Progenitor cell of endocrine pancreas (in vitro differentiated cells): ENCODE measurements around the gene ASB13. TPM values are rescaled to one million over a fixed set of nuclear protein-coding genes. Genes with fewer than 3 reads are reported as not detected.

Experiments
- DNase-seq: peaks from one replicate; pipeline ENCODE4 v3.0.0; 2021; ENCODE audit warnings: low spot score; ENCODE audit not compliant: unreplicated experiment
- H3K27ac Mint-ChIP-seq: 2 replicates; pipeline ENCODE4 v1.8.0; 2021; ENCODE audit warnings: mild to moderate bottlenecking, moderate library complexity, mixed read lengths
- H3K27me3 Mint-ChIP-seq: 2 replicates; pipeline ENCODE4 v1.8.0; 2021; ENCODE audit warnings: mixed read lengths
- H3K36me3 Mint-ChIP-seq: 2 replicates; pipeline ENCODE4 v1.8.0; 2022; ENCODE audit warnings: mixed read lengths; ENCODE audit not compliant: insufficient read depth
- H3K4me1 Mint-ChIP-seq: 2 replicates; pipeline ENCODE4 v1.8.0; 2021; ENCODE audit warnings: low read depth, mixed read lengths
- H3K4me3 Mint-ChIP-seq: 2 replicates; pipeline ENCODE4 v1.8.0; 2021; ENCODE audit warnings: low read depth, mild to moderate bottlenecking, moderate library complexity, mixed read lengths
- H3K9me3 Mint-ChIP-seq: 2 replicates; pipeline ENCODE4 v1.8.0; 2021; ENCODE audit warnings: low read depth, mixed read lengths
- total RNA-seq: library from RNA; stranded (reverse); gene quantifications from 2 replicates; pipeline ENCODE4 v1.2.1, GENCODE V29; 2021
- TF ChIP-seq, protein P1 (sequence below): fragments of 200-600 bp; sonication (generic); IDR thresholded peaks from one replicate; pipeline ENCODE4 v1.5.0; 2021; ENCODE audit warnings: antibody characterized with exemption, mild to moderate bottlenecking; ENCODE audit not compliant: unreplicated experiment

The ASB13 gene
- total RNA-seq, 1 donor from 2014 or later = 11.1 TPM

GRCh38 chr10:5609952-5610616, 56.3 kb downstream of the ASB13 start:
- H3K4me1 Mint-ChIP-seq = peaks cover 13% of the 10 kb centered on the region
- no peaks in the 10 kb centered on the region for H3K36me3 Mint-ChIP-seq
- H3K27me3 Mint-ChIP-seq = no peaks in the 10 kb centered on the region
- peak overlapping the region; percentile 21 for H3K4me3 Mint-ChIP-seq
- TF ChIP-seq, protein P1, sequence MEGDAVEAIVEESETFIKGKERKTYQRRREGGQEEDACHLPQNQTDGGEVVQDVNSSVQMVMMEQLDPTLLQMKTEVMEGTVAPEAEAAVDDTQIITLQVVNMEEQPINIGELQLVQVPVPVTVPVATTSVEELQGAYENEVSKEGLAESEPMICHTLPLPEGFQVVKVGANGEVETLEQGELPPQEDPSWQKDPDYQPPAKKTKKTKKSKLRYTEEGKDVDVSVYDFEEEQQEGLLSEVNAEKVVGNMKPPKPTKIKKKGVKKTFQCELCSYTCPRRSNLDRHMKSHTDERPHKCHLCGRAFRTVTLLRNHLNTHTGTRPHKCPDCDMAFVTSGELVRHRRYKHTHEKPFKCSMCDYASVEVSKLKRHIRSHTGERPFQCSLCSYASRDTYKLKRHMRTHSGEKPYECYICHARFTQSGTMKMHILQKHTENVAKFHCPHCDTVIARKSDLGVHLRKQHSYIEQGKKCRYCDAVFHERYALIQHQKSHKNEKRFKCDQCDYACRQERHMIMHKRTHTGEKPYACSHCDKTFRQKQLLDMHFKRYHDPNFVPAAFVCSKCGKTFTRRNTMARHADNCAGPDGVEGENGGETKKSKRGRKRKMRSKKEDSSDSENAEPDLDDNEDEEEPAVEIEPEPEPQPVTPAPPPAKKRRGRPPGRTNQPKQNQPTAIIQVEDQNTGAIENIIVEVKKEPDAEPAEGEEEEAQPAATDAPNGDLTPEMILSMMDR = no peak
- H3K27ac Mint-ChIP-seq = peak overlapping the region; percentile 49
- DNase-seq = no peak
- no peaks in the 10 kb centered on the region for H3K9me3 Mint-ChIP-seq

DNA sequence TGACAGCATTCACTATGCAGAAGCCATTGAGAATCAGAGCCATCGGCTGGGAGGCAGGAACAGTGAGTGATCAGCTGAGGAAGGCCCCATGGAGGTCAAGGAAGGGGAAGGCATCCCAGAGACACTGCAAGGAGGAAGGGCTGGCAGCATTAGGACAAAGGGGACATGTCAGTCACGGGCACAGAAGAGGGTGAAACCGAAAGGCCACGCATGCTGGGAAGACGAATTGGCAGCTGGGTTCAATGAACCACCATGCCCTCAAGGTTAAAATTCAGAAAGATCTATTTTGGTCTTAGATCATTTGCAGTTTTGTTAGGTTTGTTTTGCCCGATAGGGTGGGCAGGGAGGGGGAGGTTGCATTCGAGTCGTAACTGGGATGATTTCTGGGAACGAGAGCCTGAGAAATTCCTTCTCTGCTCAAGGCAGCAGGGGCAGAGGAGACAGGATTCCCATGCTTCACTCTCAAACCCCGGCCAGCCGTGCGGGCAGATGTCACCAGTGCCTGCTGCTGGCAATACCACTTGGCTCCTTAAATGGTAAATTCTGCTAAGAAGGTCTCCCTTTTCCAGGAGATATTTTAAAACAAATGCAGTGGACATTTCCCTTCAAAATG, 57.7 kb downstream of the ASB13 start:
- no peak for DNase-seq
- H3K27me3 Mint-ChIP-seq = peaks cover 2% of the 10 kb centered on the region
- H3K36me3 Mint-ChIP-seq = no peaks in the 10 kb centered on the region
- H3K9me3 Mint-ChIP-seq = no peaks in the 10 kb centered on the region
- no peak overlapping the region for H3K27ac Mint-ChIP-seq
- no peak overlapping the region for H3K4me3 Mint-ChIP-seq
- TF ChIP-seq, protein P1 = no peak
- H3K4me1 Mint-ChIP-seq = peaks cover 11% of the 10 kb centered on the region

GRCh38 chr10:5607594-5607993, 58.8 kb downstream of the ASB13 start:
- H3K27ac Mint-ChIP-seq = no peak overlapping the region
- H3K4me3 Mint-ChIP-seq = no peak overlapping the region
- no peaks in the 10 kb centered on the region for H3K36me3 Mint-ChIP-seq
- H3K9me3 Mint-ChIP-seq = no peaks in the 10 kb centered on the region
- DNase-seq = no peak
- H3K4me1 Mint-ChIP-seq = peaks cover 11% of the 10 kb centered on the region
- TF ChIP-seq, protein P1 = no peak
- H3K27me3 Mint-ChIP-seq = peaks cover 2% of the 10 kb centered on the region

DNA sequence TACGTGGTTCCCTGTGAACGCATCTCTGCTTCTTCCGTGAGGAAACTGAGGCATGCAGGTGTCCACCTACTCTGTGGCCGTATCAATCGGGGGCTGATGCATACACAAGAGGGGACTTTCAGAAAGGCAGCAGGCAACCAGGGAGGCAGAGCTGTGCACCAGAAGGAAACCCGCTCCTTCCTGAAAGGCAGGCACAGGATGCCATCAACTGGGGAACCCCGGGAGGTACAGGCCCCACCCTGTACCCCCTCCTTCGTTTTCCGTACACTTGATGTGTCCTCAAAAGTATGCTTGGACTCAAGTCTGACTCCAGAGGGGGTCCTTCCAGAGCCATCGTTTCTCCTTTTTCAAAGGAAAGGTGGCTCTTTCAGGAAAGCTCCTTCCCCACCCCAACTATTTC, 59.5 kb downstream of the ASB13 start:
- Mint-ChIP-seq H3K4me3 (no peak overlapping the region), H3K4me1 (peaks cover 11% of the 10 kb centered on the region), H3K27me3 (peaks cover 2% of the 10 kb centered on the region), H3K36me3 (no peaks in the 10 kb centered on the region), H3K9me3 (no peaks in the 10 kb centered on the region), H3K27ac (no peak overlapping the region)
- DNase-seq = no peak
- TF ChIP-seq, protein P1 = no peak

DNA sequence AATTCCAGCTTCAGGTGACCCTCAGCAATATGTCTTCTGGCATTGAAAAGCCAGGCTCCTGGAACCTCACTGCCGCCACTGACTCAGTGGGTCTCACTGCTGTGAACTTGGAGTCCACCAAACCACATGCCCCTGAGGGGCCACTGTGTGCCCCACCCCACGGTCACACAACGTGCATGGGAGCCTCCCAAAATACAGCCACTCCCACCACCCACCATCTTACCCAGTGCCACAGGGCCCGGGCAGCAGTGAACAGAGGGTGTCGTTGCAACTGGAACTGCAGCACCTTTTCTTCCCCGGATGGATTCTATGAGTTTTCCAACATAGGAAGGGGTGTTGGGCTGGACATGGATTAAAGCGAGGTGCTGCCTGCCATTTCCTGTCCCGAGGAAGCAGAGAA, 60.1 kb downstream of the ASB13 start:
- Mint-ChIP-seq H3K27me3 (peaks cover 2% of the 10 kb centered on the region), H3K4me1 (peaks cover 11% of the 10 kb centered on the region), H3K9me3 (no peaks in the 10 kb centered on the region), H3K27ac (peak overlapping the region; percentile 60), H3K36me3 (no peaks in the 10 kb centered on the region), H3K4me3 (no peak overlapping the region)
- no peak for DNase-seq
- TF ChIP-seq, protein P1 = no peak
